CD4-positive, alpha-beta T cell treated with Interleukin-1 beta for 1 hour (primary cell): Measurements from ENCODE around the gene IGF2R.
"Not testable (repeated sequence)": the region's sequence is repeated elsewhere in the genome, so short reads cannot be mapped to it uniquely, and the experiment has no call there.

Source experiments
- DNase-seq, 2 donors: peaks; one replicate each; pipeline ENCODE4 v3.0.0-alpha.2; 2020 to 2022

Gene IGF2R

GRCh38 chr6:160102956-160103824 is 134.3 kb downstream of the IGF2R start:
- DNase-seq, result peak in 1 of 2 donors; percentile 28

DNA sequence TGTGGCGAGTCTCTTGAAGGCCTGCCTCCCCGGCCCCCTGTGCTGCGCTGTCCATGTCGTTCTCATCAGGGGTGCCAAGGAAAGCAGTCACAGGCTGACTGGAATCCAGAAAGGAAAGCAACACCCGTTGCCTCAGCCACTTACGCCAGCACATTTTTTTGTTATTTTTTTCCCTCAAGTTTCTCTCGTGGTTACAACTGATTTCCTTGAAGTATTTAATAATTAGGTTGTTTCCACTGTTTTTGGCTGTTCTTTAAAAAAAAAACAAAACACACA is 134.9 kb downstream of the IGF2R start:
- no peak for DNase-seq

DNA sequence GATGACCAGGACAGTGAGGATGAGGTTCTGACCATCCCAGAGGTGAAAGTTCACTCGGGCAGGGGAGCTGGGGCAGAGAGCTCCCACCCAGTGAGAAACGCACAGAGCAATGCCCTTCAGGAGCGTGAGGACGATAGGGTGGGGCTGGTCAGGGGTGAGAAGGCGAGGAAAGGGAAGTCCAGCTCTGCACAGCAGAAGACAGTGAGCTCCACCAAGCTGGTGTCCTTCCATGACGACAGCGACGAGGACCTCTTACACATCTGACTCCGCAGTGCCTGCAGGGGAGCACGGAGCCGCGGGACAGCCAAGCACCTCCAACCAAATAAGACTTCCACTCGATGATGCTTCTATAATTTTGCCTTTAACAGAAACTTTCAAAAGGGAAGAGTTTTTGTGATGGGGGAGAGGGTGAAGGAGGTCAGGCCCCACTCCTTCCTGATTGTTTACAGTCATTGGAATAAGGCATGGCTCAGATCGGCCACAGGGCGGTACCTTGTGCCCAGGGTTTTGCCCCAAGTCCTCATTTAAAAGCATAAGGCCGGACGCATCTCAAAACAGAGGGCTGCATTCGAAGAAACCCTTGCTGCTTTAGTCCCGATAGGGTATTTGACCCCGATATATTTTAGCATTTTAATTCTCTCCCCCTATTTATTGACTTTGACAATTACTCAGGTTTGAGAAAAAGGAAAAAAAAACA is 136.1 kb downstream of the IGF2R start:
- no peak for DNase-seq

- no peak for DNase-seq
These were observed 137.1 kb downstream of the IGF2R start for GRCh38 chr6:160106010-160106409.

GRCh38 chr6:160106701-160107100 is 137.8 kb downstream of the IGF2R start:
- no peak for DNase-seq

DNA sequence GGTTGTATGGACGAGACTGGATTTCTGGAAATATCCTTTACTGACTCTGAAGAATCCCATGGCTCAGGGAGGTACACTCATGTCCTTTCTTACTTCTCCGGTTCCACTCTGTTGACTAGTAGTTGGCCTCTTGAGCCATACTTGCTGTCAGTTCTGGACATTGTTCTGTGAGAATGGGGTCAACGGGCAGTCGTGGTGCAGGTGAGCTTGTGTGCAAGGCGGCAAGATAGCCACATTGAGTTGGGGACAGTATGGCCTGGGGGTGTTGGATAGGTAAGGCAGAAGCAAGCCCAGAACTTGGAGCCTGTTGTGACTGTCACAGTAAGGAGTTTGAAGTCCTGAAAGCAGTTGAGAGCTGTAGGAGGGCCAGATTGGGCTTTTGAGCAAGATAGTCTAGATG is 139.2 kb downstream of the IGF2R start:
- DNase-seq, result no peak

DNA sequence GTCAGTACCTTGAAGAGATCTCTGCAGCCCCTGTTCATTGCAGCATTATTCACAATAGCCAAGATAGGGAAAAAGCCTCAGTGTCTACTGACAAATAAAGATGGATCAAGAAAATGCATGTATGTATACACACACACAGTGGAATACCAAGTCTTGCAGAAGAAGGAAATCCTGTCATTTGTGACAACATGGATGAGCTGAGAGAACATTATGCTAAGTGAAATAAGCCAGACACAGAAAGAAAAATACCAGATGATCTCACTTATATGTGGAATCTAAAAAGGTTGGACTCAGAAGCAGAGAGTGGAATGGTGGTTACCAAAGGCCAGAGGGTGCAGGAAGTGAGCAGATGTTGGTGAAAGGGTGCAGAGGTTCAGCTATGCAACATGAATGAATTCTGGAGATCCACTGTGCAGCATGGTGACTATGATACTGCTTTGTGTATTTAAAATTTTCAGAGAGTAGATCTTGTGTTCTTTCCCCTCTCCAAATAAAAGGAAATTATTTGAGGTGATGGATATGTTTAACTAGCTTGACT is 141.8 kb downstream of the IGF2R start:
- no peak for DNase-seq

DNA sequence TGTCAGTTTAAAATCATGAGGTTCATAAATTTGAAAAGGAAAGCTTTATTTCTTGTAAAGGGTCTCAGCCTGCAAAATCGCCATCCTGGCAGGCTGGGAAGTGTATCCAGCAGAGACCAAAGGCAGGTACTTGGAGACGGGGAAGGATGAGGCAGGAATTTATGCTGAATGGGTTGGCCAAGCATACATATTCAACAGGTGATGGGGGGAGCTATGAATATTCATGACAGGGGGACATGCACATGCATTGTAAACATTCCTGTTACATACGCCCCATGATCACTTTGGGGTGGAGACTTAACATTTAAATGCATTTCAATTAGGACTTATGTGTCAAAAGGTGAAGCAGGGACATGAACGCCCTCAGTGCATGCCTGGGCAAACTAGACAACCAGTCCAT is 142.9 kb downstream of the IGF2R start:
- DNase-seq, result no peak

DNA sequence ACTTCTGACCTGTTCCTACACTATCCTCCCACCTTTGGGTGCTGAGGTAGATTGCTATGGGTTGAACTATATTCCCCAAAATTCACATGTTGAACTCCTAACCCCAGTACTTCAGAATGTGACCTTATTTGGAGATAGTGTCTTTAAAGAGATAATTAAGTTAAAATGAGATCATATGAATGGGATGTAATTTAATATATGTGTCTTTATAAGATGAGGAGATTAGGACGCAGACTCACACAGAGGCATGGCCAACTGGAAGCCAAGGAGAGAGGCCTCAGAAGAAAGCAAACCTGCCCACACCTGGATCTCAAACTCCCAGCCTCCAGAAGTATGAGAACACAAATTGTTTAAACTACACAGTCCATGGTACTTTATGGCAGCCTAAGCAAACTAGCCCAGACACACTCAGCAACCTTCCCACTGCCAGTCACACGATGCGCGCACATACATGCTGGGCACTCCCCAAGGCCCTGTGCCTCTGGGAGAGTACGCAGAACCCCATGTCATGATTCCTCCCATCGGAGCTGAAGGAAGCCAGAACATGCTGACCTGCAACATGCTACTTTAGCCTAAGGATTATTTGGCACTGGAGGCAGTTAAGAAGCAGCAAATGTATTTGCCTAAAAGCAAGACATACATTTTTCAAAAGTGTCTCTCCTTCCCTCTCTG is 143.9 kb downstream of the IGF2R start:
- DNase-seq, result no peak

DNA sequence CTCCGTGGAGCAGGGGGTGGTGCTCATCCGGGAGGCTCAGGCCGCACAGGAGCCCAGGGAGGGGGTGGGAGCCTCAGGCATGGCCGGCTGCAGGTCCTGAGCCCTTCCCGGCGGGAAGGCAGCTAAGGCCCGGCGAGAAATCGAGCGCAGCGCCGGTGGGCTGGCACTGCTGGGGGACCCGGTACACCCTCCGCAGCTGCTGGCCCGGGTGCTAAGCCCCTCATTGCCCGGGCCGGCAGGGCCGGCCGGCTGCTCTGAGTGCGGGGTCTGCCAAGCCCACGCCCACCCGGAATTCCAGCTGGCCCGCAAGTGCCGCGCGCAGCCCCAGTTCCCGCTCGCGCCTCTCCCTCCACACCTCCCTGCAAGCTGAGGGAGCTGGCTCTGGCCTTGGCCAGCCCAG is 145.7 kb downstream of the IGF2R start:
- not testable (repeated sequence) for DNase-seq

GRCh38 chr6:160115421-160115820 is 146.5 kb downstream of the IGF2R start:
- DNase-seq, result no peak

GRCh38 chr6:160116411-160116810 is 147.5 kb downstream of the IGF2R start:
- no peak for DNase-seq

GRCh38 chr6:160117137-160117536 is 148.3 kb downstream of the IGF2R start:
- DNase-seq, result no peak

GRCh38 chr6:160118620-160119229 is 149.8 kb downstream of the IGF2R start:
- DNase-seq, result no peak

DNA sequence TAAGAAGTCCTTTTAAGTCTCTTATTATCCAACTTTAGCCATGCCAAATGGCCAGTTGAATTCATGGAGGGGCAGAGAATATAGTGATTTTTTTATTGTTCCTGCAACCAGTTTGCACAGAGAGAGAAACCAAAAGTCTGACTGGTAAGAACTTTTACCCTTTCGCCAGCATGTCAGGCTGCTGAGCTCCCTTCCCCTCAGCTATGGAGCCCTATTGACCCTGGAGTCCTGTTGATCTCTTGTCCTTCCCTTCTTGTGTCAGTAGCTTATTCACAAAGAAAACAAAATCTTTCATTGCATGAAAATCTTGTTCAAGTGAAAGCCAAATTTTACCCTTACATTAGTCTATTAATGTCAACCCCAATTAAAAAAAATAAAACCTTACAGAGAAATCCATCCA is 151.2 kb downstream of the IGF2R start:
- DNase-seq, result no peak

DNA sequence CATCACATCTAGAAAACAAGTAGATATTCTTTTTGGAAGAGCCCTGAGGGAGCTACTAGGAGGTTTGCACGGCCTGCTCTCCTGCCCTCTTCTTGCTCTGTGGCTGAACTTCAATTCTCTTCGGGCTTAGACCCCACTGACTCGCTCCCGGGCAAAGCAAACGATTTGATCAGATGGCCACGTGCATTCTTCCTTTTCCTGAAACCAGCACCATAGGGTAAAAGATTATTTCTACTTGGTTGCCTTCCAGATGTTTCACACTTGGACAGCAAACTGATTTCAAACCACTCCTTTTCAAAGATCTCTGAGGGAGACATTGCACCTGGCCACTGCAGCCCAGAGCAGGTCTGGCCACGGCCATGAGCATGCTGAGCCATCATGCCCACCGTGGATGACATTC is 152.7 kb downstream of the IGF2R start, which contains the start of gene SLC22A1:
Gene SLC22A1 (plus strand): TSS at position 258 of the 400 bp plus-strand sequence. CDS start 121 bp downstream, at position 379.
- DNase-seq, result no peak

GRCh38 chr6:160121981-160122380 is 153.1 kb downstream of the IGF2R start:
- DNase-seq, result no peak

DNA sequence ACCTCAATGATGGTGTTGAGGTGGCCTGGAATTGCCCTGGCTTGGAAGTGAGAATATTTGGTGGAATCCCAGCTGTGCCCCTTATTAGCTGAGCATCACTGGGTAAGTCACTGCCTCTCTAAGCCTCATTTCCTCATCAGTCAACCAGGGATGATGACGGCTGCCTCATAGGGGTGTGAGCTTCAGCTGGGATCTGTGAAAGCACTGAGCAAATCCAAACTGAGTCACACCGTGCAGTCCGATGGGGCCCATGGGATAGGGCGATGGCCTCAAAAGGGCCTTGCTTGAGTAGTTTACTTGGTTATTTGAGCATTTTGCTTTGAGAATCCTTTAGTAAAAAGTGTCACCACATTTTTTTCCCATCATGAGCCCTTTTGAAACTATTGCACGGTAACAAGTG is 153.9 kb downstream of the IGF2R start:
- DNase-seq, result no peak

GRCh38 chr6:160124007-160124406 is 155.1 kb downstream of the IGF2R start:
- no peak for DNase-seq

GRCh38 chr6:160124605-160125004 is 155.7 kb downstream of the IGF2R start:
- DNase-seq, result no peak

DNA sequence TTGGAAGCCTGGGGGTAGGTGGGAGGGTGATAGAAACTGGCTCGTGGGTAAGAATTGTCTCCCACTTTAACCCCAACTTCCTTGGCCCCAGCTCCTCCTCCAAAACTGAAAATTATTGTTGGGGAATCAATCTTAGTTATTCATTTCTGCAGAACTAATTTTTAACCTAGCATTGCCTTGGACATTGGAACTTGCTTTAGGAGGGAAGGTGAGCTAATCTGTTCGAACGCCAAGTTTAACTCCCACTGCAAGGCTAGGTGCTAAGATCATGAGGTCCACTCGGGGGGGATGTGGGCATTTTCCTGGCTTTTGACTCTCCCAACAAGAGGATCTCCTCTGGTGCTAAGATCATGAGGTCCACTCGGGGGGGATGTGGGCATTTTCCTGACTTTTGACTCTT is 156.2 kb downstream of the IGF2R start:
- not testable (repeated sequence) for DNase-seq

GRCh38 chr6:160127270-160128124 is 158.6 kb downstream of the IGF2R start:
- DNase-seq, result no peak
